Hematopoietic multipotent progenitor cell treated with erythropoietin and hydrocortisone succinate and interleukin-3 and kit ligand, for 6 days (in vitro differentiated cells): ENCODE measurements around the gene HDGFL3.
"Not testable (repeated sequence)": the region's sequence is repeated elsewhere in the genome, so short reads cannot be mapped to it uniquely, and the experiment has no call there.

Experiments
- DNase-seq: peaks from one replicate; pipeline ENCODE4 v3.0.0-alpha.2; 2015

Gene HDGFL3

DNA sequence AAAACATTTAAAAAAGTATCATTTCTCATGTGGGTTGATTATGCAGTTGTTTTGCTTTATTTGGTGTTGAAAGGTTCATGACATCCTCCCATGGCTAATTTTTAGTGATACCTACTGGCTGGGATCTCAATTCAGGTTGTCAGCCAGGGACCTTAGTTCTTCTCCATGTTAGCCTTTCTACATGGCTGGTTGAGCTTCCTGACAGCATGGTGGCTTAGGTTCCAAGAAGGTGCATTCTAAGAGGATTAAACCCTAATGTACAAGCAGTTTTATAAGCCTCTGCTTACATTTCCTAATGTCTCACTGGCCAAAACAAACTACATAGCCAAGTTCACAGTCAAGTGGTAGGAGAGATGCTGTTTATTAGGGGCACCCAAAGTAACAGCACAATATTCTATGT, 109.5 kb downstream of the HDGFL3 start:
- DNase-seq, result no peak

DNA sequence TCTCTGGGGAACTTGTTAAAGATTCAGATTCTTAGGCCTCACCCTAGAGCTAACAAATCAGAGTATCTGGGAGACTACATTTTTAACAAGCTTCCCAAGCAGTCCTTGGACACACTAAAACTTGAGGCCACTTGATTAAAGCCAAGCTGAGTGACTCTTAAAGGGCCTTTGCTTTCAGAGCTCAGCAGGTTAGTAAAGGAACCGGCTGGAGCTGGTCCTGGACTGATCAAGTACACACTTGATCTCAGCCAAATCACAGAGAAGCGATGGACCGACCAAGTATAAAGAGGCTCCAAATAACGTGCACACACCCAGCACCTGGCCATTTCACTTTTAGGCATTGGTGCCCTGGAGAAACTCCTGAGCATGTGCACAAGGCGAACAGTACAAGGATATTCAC, 113.0 kb downstream of the HDGFL3 start:
- DNase-seq, result no peak

GRCh38 chr15:83092309-83092976, 115.2 kb downstream of the HDGFL3 start:
- DNase-seq, result peak; percentile 98

- DNase-seq, result not testable (repeated sequence)
Observed at GRCh38 chr15:83091965-83092308, 115.7 kb downstream of the HDGFL3 start.

DNA sequence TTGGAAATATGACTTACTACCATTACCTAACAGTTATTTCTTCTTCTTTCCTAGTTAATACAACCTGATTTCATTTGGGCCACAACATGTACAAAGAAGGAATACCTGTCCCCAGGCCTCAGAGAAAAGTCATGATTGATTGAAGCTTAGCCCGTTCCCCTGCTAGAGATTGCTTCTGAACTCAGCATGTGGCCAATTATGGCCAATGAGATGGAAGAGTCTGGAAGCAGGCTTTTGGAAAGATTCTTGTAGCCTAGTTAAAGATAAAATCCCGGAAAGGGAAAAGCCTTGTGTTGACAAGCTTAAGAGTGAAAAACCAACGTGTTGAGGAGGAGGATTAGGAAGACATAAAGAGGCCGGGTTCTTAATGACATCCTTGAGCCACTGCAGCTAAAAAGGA, 117.2 kb downstream of the HDGFL3 start:
- DNase-seq, result no peak

DNA sequence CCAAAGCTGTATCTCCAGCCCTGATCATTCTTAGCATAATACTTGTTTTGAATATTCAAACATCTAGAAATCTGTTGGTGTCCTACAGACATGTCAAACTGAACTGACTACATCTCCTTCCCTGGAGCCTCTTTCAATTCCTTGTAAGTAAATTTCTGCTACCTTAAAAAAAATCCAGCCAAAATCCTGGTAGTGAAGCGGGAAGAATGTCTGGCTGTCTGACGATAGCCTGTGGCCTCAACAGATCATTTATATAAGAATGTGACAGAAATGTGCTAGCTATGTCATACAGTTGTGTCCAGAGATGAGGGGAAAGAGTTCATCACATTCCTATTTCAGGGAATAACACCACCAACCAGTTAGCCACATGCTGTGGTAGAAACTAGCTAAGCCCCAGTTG, 118.7 kb downstream of the HDGFL3 start:
- no peak for DNase-seq

DNA sequence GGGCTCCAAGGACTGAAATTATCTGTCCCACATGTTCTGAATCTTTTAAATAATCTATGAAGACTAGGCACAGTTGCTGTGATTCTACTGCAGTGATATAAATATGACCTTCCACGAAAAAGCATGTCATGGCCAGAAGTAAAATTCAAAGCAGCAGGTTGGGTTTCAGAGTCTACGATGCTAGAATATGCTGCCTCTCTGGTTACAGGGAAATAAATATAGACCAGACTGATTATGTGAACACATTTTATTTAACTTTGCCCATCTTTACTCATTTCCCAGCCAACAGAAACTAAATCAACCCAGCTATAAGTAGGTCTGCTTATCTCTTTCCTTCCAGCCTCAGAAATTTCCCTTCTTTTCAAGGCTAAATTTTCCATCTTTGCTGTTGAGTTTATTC, 120.0 kb downstream of the HDGFL3 start:
- DNase-seq, result no peak

DNA sequence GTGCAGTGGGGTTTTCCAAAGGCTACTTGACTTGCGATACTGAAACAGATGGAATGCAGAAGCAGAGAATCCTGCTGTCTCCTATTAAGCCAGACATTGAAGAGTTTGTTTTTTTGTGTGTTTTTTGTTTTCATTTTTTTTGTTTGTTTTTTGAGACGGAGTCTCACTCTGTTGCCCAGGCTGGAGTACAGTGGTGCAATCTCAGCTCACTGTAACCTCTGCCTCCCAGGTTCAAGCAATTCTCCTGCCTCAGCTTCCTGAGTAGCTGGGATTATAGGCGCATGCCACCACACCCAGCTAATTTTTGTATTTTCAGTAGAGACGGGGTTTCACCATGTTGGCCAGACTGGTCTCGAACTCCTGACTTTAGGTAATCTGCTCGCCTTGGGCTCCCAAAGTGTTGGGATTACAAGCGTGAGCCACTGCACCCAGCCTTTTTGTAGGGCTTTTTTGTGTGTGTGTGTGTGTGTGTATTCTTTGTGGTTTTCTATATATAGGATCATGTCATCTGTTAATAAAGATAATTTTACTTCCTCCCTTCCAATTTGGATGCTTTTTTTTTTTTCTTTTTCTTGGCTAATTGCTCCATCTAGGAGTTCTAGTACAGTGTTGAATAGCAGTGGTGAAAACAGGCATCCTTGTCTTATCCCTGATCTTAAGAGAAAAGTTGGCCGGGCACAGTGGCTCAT, 121.6 kb downstream of the HDGFL3 start:
- DNase-seq, result peak; percentile 33

DNA sequence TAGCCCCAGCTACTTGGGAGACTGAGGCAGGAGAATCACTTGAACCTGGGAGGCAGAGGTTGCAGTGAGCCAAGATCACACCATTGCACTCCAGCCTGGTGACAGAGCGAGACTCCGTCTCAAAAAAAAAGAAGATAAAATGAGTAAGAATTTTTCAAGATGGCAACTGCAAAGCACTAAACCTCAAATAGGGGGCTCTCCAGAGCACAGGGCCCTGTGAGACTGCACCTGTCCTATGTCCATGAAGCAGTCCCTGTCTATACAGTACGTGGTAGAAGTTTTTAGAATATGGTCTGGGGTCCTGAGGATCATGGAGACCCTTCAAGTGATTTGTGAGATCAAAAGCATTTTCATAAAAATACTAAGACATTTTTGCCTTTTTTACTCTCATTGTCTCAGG, 122.2 kb downstream of the HDGFL3 start:
- DNase-seq, result not testable (repeated sequence)

DNA sequence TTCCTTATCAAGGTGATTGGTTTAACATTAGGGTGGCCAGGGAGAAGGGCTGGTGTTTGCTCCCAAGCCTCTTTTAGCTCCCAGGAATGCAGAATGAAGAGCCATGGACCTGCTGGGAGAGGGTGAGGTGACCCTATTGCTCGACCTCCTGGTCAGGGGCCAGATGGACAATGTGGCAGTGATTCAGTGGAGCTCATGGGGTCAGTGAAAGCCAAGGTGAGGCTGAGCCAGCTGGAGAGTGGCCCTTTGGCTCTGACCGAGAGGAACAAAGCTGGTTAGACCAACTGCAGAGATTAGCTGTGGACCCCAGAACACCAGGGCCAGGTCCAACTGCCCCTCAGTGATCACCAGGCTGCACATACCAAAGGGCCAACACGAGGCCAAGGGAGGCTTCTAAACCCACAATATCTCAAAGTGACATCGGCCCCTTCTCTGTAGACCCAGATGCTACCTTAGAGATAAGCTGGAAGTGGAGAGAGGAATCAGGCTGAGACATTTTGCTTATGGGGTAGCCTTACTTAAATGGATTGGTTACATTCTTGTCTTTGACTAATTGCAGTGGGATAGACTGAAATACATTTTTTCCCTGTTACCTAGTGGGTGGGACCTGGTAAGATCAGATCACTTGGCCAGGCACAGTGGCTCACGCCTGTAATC, 124.8 kb downstream of the HDGFL3 start:
- no peak for DNase-seq

GRCh38 chr15:83081256-83082014, 126.2 kb downstream of the HDGFL3 start:
- DNase-seq, result no peak

- DNase-seq, result no peak
Observed at GRCh38 chr15:83078712-83079111, 128.9 kb downstream of the HDGFL3 start.
